ENCODE measurements around the gene CMBL. TPM values are rescaled to one million over a fixed set of nuclear protein-coding genes. Genes with fewer than 3 reads are reported as not detected.

Gene CMBL
- total and polyA plus RNA-seq, 2 of the 13 experiments (the other 11 are each of a cell fraction or from before 2014, with no cell fraction given): 11.5 to 17.0 TPM

DNA sequence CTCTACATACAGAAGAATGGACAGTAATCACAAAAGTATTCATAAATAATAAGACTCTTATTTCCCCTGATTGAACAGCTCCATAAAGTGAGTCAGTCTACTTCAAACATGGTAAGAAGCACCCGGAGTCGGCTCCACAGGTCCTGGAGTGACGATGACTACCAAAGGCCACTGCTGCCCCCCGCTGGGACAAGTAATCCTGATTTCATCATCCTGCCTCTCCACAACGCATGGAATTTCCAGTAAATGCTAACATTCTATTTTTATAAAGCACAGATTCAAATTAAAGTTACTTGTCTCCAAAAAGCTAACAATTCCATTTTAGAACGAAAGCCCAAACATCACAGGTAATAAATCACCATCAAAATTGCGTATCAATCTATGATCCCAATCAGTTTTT is 74.2 kb downstream of the CMBL start:
- Histone ChIP-seq H3K4me3 (replicated peaks in 1 of 3; ENCODE audit: insufficient read depth in 1 of 3, low read depth in 2 of 3, low read length in 3 of 3) (no peak overlapping the region), H3K9me3 (ENCODE audit: low read length) (no peaks in the 10 kb centered on the region), H3K27ac (ENCODE audit: extremely low read length, insufficient read depth, low read length) (no peak overlapping the region), H3K9ac (ENCODE audit: insufficient read depth, low read depth, low read length) (no peak overlapping the region), H3K4me2 (ENCODE audit: low read depth, low read length) (no peak overlapping the region), H3K36me3 (replicated peaks in 1 of 2; ENCODE audit: control insufficient read depth in 1 of 2, insufficient read depth in 2 of 2, low read length in 2 of 2) (peaks cover 0 to 13% of the 10 kb centered on the region in 2 experiments; a peak in 1 of 5 replicates), H3K27me3 (ENCODE audit: control insufficient read depth in 1 of 2, insufficient read depth in 2 of 2, low read length in 2 of 2) (no peaks in the 10 kb centered on the region), H4K20me1 (ENCODE audit: insufficient read depth, low read length) (no peaks in the 10 kb centered on the region), H3K4me1 (ENCODE audit: insufficient read depth, low read length) (no peaks in the 10 kb centered on the region), H3K79me2 (ENCODE audit: insufficient read depth, low read length) (no peaks in the 10 kb centered on the region), H2AFZ (ENCODE audit: low read length) (no peak overlapping the region)
- POLR2A ChIA-PET: no interaction called here
- intact Hi-C loops (cut with micrococcal nuclease; ENCODE audit: unreplicated experiment) (loop anchor here (1.0 to 5.0 kb wide), 2 partner anchors 93 to 381 kb away; no protein-coding TSS in a partner anchor), in situ Hi-C loops (cut with HindIII; ENCODE audit: extremely low pct_ligation_motif_present, low pct_unique_long_range_greater_than_20kb) (loop anchor here (5.0 kb wide), 1 partner anchor 91 kb away; no protein-coding TSS in a partner anchor)
- CTCF ChIA-PET (ENCODE audit: low intra/inter-chr PET ratio, low total read pairs): interaction anchor here (0.8 kb wide), 1 partner anchor 93 kb away, joined by 3 read pairs; no protein-coding TSS in a partner anchor
- DNase-seq (ENCODE audit: low spot score) (peak; percentile 37), ATAC-seq (peak; percentile 84), FAIRE-seq (no peak)
- BruUV-seq (replicated peaks): no TSS peak
- 65% methylated on average over 7 of the region's 7 CpGs for WGBS (ENCODE audit: low lambda C conversion rate)
- TF ChIP-seq, protein P1, sequence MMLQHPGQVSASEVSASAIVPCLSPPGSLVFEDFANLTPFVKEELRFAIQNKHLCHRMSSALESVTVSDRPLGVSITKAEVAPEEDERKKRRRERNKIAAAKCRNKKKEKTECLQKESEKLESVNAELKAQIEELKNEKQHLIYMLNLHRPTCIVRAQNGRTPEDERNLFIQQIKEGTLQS (CRISPR knock-in tag; IDR thresholded peaks at IDR 0.05): peak; percentile 53; the same call in 1 of the 2 replicates
- peak; percentile 68; the same call in 1 of the 2 replicates for TF ChIP-seq CEBPB (IDR thresholded peaks at IDR 0.05; ENCODE audit: borderline replicate concordance, low read depth, low read length)
- TF ChIP-seq ZBTB33 (CRISPR knock-in tag; IDR thresholded peaks at IDR 0.05): no peak
- TF ChIP-seq SIX1 (CRISPR knock-in tag; IDR thresholded peaks at IDR 0.05; ENCODE audit: borderline replicate concordance): no peak
- TF ChIP-seq CEBPG (CRISPR knock-in tag; IDR thresholded peaks at IDR 0.05): peak; percentile 90
- no peak for TF ChIP-seq ZNF576 (CRISPR knock-in tag; IDR thresholded peaks at IDR 0.05)
- no peak for TF ChIP-seq ATF6 (CRISPR knock-in tag; conservative IDR thresholded peaks at IDR 0.05)
- TF ChIP-seq, protein P2, sequence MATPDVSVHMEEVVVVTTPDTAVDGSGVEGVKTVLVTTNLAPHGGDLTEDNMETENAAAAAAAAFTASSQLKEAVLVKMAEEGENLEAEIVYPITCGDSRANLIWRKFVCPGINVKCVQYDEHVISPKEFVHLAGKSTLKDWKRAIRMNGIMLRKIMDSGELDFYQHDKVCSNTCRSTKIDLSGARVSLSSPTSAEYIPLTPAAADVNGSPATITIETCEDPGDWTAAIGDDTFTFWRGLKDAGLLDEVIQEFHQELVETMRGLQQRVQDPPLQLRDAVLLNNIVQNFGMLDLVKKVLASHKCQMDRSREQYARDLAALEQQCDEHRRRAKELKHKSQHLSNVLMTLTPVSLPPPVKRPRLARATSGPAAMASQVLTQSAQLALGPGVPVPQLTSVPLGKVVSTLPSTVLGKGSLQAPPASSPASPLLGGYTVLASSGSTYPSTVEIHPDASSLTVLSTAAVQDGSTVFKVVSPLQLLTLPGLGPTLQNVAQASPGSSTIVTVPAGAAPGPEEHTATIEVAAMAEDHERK (CRISPR knock-in tag; IDR thresholded peaks at IDR 0.05; ENCODE audit: low read depth): no peak
- TF ChIP-seq, protein P3, sequence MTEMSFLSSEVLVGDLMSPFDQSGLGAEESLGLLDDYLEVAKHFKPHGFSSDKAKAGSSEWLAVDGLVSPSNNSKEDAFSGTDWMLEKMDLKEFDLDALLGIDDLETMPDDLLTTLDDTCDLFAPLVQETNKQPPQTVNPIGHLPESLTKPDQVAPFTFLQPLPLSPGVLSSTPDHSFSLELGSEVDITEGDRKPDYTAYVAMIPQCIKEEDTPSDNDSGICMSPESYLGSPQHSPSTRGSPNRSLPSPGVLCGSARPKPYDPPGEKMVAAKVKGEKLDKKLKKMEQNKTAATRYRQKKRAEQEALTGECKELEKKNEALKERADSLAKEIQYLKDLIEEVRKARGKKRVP (CRISPR knock-in tag; IDR thresholded peaks at IDR 0.05): peak in 1 of 2 experiments; percentile 90; a peak in 2 of 4 replicates
- TF ChIP-seq FOXA1 (IDR thresholded peaks at IDR 0.05): no peak
- TF ChIP-seq FOXA1 (CRISPR knock-in tag; IDR thresholded peaks at IDR 0.05): no peak
- TF ChIP-seq WIZ (CRISPR knock-in tag; IDR thresholded peaks at IDR 0.05): no peak
- TF ChIP-seq PHF20 (CRISPR knock-in tag; IDR thresholded peaks at IDR 0.05): no peak
- no peak for TF ChIP-seq FUBP1 (CRISPR knock-in tag; IDR thresholded peaks at IDR 0.05; ENCODE audit: borderline replicate concordance)
- no peak for TF ChIP-seq GFI1 (CRISPR knock-in tag; IDR thresholded peaks at IDR 0.05; ENCODE audit: borderline replicate concordance)
- TF ChIP-seq PPARG (CRISPR knock-in tag; conservative IDR thresholded peaks at IDR 0.05): no peak

Measured in HepG2 (cell line).